Lung (tissue), 12 donors: ENCODE results near the gene CPT1B. TPM values are rescaled to one million over a fixed set of nuclear protein-coding genes. Genes with fewer than 3 reads are reported as not detected.

Experiments
- ATAC-seq: fragments of 200-7000 bp; cut with Tn5 transposase; one replicate; pipeline ENCODE4 v1.9.1; 2020; ENCODE audit warnings: moderate number of reproducible peaks; ENCODE audit not compliant: insufficient read depth, low FRiP score
- DNase-seq, 3 donors: peaks; one replicate each; pipeline ENCODE4 v3.0.0-alpha.2; 2013 to 2017
- H3K27ac ChIP-seq, 2 donors: one replicate each; pipeline ENCODE4 v1.5.1; 2013; ENCODE audit warnings: mild to moderate bottlenecking in 2 of 2, moderate library complexity in 2 of 2, control low read depth in 1 of 2, inconsistent platforms in 1 of 2, low read depth in 1 of 2, low read length in 1 of 2
- H3K27me3 ChIP-seq, 3 donors: one replicate each; pipeline ENCODE4 v1.5.1; 2013; ENCODE audit warnings: low read length in 2 of 3; ENCODE audit not compliant: control insufficient read depth in 3 of 3, insufficient read depth in 3 of 3
- H3K36me3 ChIP-seq, 4 donors: one replicate each; pipeline ENCODE4 v1.5.1; 2013; ENCODE audit warnings: low read length in 4 of 4, mild to moderate bottlenecking in 1 of 4, moderate library complexity in 1 of 4; ENCODE audit not compliant: control insufficient read depth in 4 of 4, insufficient read depth in 4 of 4
- H3K4me1 ChIP-seq, 5 donors: one replicate each; pipeline ENCODE4 v1.5.1; 2013; ENCODE audit warnings: low read length in 5 of 5, mild to moderate bottlenecking in 2 of 5, moderate library complexity in 1 of 5; ENCODE audit not compliant: control insufficient read depth in 5 of 5, insufficient read depth in 5 of 5
- H3K4me3 ChIP-seq: one replicate; pipeline ENCODE4 v1.5.1; 2013; ENCODE audit warnings: mild to moderate bottlenecking, control low read depth, moderate library complexity
- H3K9ac ChIP-seq, 2 donors: one replicate each; pipeline ENCODE4 v1.5.1; 2013; ENCODE audit warnings: low read length in 2 of 2, control low read depth in 1 of 2; ENCODE audit not compliant: insufficient read depth in 1 of 2
- H3K9me3 ChIP-seq, 4 donors: one replicate each; pipeline ENCODE4 v1.5.1; 2013; ENCODE audit warnings: low read length in 3 of 4, mild to moderate bottlenecking in 1 of 4, moderate library complexity in 1 of 4; ENCODE audit not compliant: control insufficient read depth in 4 of 4, insufficient read depth in 3 of 4
- WGBS, 2 donors: extraction: QIAGEN DNeasy Blood & Tissue Kit; methylation state at CpG; one replicate each; pipeline ENCODE4 v1.1.7; 2013; 5-methylcytosine and 5-hydroxymethylcytosine counted together
- polyA plus RNA-seq, 2 donors: library from polyadenylated mRNA; stranded (reverse); fragments of 200-250 nt; gene quantifications; one replicate each; pipeline ENCODE4 v1.2.1, GENCODE V29; 2013
- total RNA-seq, 2 donors: library from RNA; depleted of rRNA in 1 of 2; stranded (reverse); fragments of >200 nt in 1 of 2; gene quantifications; one replicate each; pipeline ENCODE4 v1.2.1, GENCODE V29; 2014 to 2021
- TF ChIP-seq, protein P1 (sequence below): IDR thresholded peaks from 2 replicates; pipeline ENCODE4 v1.5.1; 2012; ENCODE audit warnings: mild to moderate bottlenecking; ENCODE audit errors: control extremely low read depth, extremely low read depth
- donor health status: control.
- donor health status: control.
- donor health status: Bipolar disorder and iron deficiency.
- donor health status: healthy.
- donor health status: DM: yes; HTN: yes; CAD: no.

The CPT1B gene
- total and polyA plus RNA-seq, 4 donors = 5.7 to 21.2 (median 13.2) TPM

DNA sequence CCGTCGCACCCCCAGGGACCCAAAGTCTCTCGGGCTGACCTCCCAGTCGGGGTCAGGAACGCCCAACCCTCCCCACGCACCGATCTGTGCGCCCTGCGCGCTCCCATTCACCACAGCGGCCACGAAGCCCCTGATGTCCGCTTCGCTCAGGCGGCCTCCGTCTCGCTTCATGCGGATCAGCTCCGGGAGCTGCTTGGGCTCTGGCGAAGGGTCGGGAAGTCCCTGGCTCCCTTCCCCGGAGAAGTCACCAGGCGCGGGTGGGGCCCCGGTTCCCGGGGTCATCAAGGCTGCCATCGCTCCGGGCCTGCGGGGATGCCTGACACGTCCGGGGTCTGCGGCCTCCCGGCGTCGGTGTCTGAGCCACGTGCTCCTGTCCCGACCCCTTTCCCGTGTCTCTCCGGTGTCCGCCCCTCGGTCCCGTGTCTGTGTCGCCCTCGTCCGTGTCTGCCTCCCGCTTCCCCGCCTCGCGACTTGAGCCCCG, 48.8 kb downstream of the CPT1B start:
- Histone ChIP-seq H3K27ac (peak overlapping the region; percentile 95 to 99), H3K9me3 (no peaks in the 10 kb centered on the region), H3K36me3 (peaks cover 0 to 1% (median 0%) of the 10 kb centered on the region in 4 donors), H3K4me1 (peaks cover 0 to 39% (median 21%) of the 10 kb centered on the region in 5 donors), H3K27me3 (peaks cover 0 to 38% (median 23%) of the 10 kb centered on the region in 3 donors), H3K9ac (no peak overlapping the region), H3K4me3 (peak overlapping the region; percentile 64)
- DNase-seq = peak in 2 of 3 donors; percentile 25 to 38
- ATAC-seq = no peak
- TF ChIP-seq, protein P1, sequence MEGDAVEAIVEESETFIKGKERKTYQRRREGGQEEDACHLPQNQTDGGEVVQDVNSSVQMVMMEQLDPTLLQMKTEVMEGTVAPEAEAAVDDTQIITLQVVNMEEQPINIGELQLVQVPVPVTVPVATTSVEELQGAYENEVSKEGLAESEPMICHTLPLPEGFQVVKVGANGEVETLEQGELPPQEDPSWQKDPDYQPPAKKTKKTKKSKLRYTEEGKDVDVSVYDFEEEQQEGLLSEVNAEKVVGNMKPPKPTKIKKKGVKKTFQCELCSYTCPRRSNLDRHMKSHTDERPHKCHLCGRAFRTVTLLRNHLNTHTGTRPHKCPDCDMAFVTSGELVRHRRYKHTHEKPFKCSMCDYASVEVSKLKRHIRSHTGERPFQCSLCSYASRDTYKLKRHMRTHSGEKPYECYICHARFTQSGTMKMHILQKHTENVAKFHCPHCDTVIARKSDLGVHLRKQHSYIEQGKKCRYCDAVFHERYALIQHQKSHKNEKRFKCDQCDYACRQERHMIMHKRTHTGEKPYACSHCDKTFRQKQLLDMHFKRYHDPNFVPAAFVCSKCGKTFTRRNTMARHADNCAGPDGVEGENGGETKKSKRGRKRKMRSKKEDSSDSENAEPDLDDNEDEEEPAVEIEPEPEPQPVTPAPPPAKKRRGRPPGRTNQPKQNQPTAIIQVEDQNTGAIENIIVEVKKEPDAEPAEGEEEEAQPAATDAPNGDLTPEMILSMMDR = no peak
- WGBS, 2 donors = 19 to 24% methylated on average over 50 of the region's 50 CpGs

- WGBS, 2 donors = 69 to 80% methylated on average over 15 of the region's 15 CpGs
- TF ChIP-seq, protein P1 = no peak
- no peak for DNase-seq
- H3K9me3 ChIP-seq = no peaks in the 10 kb centered on the region
- H3K9ac ChIP-seq = no peak overlapping the region
- ATAC-seq = no peak
- peak overlapping the region; percentile 95 to 99 for H3K27ac ChIP-seq
- H3K4me3 ChIP-seq = peak overlapping the region; percentile 64
- peaks cover 0 to 32% (median 21%) of the 10 kb centered on the region in 3 donors for H3K27me3 ChIP-seq
- H3K36me3 ChIP-seq = peaks cover 0 to 3% (median 1%) of the 10 kb centered on the region in 4 donors
- peaks cover 0 to 42% (median 22%) of the 10 kb centered on the region in 5 donors for H3K4me1 ChIP-seq
Measured at GRCh38 chr22:50528682-50529415, 49.4 kb downstream of the CPT1B start.

GRCh38 chr22:50527921-50528681, 50.1 kb downstream of the CPT1B start:
- Histone ChIP-seq H3K4me3 (no peak overlapping the region), H3K27me3 (peaks cover 0 to 26% (median 14%) of the 10 kb centered on the region in 3 donors), H3K27ac (peak overlapping the region in 1 of 2 donors; percentile 99), H3K36me3 (peaks cover 0 to 10% (median 7%) of the 10 kb centered on the region in 4 donors), H3K9me3 (no peaks in the 10 kb centered on the region), H3K4me1 (peaks cover 0 to 42% (median 22%) of the 10 kb centered on the region in 5 donors), H3K9ac (no peak overlapping the region)
- DNase-seq (no peak), ATAC-seq (no peak)
- 88 to 90% methylated on average over 18 of the region's 18 CpGs for WGBS, 2 donors
- TF ChIP-seq, protein P1 = no peak
